Kasumi-1 (cell line): ENCODE results near the gene MAZ.
A peak's percentile ranks its signal among the peaks of the same experiment; 100 is the strongest.
"Not testable (repeated sequence)": the region's sequence is repeated elsewhere in the genome, so short reads cannot be mapped to it uniquely, and the experiment has no call there.

ENCODE experiments used
- DNase-seq, 2 experiments: peaks; one replicate each; lab custom pipeline; 2025; lab: John Stamatoyannopoulos, UW

The MAZ gene

DNA sequence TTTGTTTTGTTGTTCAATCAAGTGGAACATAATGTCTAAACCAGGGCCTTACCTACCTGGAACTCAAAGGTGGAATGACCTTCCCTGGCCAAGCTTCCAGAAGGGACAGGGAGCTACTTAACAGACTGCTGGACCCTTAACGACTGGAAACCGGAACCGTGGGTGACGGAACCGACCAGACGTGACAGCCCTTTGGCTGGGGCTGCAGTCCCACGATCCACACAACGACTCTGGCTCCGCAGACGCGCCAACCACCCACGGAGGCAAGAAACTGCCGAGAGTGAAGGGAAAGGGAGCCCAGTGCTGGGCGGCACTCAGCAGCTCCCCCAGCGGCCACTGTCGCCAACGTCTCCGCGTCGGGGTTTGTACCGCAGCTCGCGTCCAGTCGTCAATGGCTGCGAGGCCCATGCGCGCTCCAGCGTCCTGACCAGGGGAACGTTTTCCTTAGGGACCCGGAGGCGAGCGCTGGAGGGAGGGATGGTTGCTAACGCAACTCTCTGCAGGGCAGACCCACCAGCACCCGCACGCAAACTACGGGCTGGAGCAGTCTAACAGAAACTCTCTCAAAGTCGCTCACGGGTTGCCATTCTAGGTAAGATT is 21.3 kb upstream of the MAZ start:
- no peak for DNase-seq

DNA sequence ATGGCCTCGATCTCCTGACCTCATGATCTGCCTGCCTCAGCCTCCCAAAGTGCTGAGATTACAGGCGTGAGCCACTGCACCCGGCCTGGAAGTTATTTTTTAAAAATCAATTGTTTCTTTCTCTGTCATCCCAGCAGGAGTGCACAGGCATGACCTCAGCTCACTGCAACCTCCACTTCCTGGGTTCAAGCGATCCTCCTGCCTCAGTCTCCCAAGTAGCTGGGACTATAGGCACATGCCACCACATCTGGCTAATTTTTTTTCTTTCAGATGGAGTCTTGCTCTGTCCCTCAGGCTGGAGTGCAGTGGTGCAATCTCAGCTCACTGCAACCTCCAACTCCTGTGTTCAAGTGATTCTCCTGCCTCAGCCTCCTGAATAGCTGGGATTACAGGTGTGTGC is 19.2 kb upstream of the MAZ start:
- DNase-seq: not testable (repeated sequence)

DNA sequence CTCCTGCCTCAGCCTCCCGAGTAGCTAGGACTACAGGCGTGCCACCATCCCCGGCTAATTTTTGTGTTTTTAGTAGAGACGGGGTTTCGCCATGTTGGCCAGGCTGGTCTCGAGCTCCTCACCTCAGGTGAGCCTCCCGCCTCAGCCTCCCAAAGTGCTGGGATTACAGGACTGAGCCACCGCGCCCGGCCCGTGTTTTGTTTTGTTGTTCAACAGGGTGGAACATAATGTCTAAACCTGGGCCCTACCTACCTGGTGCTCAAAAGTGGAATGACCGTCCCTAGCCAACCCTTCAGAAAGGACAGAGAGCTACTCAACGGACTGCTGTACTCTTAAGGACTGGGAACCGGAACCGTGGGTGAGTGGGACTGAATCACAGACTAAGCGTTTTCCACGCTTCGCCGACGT is 16.6 kb upstream of the MAZ start:
- no peak for DNase-seq

DNA sequence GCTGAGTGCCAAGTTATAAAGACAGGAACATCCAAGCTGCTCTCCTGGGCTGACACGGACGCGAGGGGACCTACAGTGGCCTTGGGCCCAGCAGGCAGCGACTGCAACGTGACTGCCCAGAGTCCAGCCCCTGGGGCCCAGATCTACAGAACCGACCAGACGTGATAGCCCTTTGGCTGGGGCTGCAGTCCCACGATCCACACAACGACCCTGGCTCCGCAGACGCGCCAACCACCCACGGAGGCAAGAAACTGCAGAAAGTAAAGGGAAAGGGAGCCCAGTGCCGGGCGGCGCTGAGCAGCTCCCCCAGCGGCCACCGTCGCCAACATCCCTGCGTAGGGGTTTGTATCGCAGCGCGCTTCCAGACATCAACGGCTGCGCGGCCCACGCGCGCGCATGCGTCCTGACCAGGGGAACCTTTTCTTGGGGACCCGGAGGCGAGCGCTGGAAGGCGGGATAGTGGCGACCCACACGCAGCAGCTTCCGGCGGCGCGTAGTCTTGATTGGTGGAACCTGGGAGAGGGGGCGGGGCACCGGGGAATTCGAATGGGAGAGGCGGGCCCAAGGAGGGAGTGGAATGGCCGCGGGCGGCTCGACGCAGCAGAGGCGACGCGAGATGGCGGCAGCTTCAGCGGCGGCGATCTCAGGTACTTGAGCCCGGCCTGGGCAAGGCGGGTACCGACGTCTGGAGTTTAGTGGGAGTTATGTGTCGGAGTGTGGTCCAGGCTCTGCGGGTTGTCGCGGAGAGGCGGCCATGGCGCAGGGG is 16.0 kb upstream of the MAZ start, which contains the start of gene KIF22:
KIF22 (plus strand) TSS at position 569 of the 766 bp plus-strand sequence; CDS start at position 578, 9 bp downstream.
- peak; percentile 82 for DNase-seq

DNA sequence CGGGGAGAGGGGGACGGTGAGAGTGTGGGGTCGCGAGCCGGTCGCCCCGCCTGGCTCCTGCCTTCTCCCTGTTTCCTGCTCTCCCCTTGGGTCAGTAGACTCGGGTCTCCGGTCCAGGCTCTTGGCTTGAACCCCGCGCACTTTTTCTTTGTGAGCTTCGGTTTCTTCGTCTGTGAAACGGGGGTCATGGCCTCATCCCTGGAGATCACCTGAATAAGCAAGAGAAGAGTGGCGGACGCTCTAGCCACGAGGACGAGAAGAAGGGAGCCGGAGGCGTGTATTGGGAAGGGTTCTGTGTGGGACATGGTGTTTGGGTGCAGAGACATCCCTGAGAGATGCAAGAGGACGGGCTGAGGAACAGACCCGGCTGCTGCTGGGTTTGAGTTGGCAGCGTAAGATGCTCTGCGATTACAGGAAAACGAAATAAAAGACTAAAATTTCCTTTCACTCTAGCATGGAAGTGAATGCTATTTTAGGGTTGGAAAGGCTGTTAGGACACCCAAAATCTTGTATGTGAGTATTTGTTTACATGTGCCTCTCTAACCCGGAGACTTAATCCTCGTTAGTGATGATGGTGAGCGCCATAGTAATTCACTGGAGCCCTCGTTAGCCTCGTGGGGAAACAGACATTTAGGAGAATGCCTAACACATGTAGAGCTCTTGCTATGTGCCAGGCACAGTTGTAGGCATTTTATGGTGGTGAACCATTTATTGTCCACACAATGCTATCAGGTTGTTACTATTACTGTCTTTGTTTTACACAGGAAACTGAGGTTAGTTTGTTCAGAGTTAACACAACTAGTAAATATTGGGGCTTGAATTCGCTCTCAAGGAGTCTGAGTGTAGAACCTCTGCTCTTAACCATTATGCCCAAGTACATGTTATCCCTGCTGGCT is 15.1 kb upstream of the MAZ start:
- DNase-seq: no peak

DNA sequence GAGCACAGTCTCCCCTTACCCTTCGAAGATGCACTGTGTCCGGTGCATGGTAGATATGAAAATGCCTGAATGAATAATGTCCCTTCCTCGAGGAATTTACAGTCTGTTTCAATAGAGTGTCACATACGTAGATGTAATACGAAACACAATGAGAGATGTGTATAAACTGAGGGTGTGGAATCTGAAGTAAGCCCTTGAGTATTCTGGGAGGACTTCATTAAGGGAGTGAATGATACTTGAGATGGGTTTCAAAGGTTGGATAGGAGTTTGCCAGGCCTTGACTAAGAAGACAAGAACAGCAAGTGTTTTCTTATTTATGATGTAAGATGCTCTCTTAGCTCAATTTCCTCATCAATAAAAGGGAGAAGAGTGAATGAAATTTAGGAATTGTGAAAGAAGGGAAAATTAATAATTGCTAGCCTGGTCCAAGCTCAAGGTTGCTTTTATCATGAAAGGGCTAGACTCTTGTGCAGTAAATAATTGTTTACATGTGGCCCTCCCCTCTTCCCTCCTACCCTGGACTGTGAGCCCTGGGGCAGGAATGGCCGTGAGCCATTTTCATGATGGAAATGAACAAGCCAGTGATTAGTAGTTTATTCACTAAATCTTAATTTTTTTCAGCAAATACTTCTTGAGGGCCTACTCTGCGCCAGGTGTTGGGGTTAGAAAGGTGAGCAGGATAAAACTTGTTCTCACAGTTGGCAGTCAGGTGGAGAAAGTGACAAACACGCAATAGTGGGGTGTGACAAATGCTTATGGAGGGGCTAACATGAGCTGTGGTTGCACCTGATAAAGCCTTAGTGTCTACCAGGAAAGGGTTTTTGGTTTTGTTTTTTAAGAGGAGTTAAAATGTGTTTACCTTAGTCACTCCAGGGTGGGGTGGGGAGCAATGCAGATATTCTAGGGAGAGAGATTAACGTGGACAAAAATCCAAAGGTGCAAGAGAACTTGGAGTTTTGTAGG is 14.2 kb upstream of the MAZ start:
- no peak for DNase-seq

DNA sequence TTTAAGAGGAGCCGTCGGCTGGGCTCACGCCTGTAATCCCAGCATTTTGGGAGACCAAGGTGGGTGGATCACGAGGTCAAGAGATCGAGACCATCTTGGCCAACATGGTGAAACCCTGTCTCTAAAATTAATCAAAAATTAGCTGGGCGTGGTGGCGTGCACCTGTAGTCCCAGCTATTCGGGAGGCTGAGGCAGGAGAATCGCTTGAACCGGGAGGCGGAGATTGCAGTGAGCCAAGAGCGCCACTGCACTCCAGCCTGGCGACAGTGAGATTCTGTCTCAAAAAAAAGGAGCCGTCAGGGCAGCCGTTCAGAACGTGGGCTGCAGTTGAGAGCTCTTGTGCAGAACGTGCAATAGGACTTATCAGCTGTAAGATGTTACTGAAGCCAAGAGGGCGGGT is 13.2 kb upstream of the MAZ start:
- DNase-seq: not testable (repeated sequence)

DNA sequence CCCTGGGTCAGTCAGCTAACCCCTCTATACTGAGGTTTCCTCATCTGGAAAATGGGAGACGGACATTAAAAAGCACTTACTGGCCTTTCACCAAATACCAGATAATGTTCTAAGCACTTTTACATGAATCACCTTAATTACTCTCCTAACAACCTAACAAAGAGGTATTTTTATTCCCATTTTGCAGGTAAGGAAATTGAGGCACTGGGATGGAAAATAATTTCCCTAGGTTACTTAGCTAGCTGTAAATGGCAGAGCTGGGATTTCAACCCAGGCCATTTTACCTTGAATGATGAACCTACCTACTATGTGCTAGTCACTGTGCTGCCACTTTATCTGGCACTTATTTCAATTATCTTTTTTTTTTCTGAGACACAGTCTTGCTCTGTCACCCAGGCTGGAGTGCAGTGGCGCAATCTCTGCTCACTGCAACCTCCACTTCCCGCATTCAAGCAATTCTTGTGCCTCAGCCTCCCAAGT is 12.1 kb upstream of the MAZ start:
- no peak for DNase-seq

DNA sequence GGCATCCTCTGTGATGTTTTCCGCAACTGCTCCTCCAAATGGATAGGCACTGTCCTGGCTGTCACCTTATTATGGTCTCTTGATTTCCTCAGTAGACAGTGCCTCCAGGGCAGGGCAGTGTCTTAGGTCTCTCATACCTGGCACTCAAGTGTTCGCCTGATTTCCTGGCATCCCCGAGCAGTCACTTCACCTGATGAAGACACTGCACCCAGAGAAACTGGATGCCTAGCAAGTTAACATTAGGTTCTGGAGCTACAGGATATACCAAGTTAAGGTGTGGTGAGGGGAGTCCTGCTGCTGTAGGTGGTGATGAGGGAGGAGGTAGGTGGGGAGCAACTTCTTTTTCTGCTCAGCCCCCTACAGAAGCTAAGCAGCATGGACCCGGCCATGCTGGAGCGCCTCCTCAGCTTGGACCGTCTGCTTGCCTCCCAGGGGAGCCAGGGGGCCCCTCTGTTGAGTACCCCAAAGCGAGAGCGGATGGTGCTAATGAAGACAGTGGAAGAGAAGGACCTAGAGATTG is 3.9 kb upstream of the MAZ start:
- no peak for DNase-seq

DNA sequence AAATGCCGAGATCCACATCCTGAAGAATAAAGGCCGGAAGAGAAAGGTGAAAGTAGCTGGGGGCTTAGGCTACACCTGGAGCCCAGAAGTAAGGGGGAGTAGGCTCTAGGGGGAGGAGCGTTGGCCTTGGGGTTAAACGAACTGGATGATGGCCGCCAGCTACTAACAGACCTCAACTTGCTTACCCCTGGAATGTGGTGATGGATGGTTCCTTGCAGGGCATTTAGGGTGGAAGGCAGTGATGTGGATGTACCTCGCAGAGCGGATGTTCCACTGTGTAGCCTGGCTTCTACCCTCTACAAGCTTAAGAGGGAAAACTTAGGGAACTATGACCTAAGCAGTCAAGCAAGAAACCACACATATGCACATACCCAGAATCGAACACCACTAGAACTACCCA is 2.3 kb upstream of the MAZ start:
- no peak for DNase-seq

DNA sequence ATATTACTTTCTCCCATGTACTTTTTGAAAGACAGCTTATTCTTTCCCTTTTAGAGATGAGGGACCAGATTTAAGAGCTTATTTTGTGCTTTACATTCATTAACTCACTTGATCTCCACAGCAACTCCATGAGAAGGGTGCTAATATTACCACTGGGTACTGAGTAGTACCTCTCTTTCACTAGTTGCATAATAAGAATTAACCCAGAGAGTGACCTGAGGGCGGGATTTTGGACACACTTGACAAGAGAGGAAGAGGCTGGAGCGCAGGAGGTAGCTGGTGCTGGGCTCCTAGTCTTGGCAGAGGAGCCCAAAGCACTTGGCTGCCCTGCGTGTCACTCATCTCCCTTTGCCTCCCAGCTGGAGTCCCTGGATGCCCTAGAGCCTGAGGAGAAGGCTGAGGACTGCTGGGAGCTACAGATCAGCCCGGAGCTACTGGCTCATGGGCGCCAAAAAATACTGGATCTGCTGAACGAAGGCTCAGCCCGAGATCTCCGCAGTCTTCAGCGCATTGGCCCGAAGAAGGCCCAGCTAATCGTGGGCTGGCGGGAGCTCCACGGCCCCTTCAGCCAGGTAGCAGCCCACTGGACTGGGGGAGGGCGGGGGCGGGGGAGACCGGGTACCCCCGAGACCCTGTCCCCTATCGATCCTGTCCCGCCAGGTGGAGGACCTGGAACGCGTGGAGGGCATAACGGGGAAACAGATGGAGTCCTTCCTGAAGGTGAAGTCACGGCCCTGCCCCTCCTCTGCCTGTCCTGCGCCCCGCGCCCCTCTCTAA is 1.7 kb upstream of the MAZ start:
- DNase-seq: no peak

DNA sequence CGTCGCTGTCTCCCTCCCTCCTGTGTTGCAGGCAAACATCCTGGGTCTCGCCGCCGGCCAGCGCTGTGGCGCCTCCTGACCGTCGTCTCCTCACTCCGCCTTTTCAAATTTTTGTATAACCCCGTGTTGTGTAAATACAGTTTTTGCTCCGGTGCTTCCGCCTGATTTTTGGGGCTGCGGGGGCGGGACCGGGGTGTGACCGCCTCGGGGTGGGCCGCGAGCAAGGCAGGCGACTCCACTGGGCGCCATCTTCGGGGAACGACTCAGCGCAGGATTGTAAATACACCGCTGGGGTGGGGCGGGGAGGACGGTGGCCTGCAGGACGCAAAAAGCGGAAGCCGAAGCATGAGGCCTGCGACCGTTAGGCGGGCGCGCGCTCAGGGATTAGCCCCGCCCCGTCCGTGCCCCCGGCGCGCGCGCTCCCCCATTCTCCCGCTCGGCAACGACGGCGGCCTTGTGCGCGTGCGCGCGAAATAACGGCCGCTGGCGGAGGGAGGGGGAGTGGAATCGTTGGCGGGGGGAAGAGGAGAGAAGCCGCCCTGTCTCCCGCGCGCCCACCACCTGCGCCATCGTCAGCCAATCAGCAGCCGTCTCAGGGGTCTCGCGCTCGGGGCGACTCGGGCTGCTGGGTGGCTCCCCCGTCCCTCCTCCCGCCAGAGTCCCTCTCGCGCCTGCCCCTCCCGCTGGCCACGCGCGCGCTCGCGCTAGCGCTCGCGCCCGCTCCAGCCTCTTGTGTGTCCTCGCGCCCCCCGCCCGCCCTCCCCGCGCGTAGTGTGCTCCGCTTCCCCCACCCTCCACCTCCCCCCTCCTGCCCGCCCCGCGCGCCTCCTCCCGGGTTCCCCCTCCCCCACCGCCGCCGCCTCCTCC is 864 bp upstream of the MAZ start:
- peak; percentile 91 to 94 for DNase-seq

DNA sequence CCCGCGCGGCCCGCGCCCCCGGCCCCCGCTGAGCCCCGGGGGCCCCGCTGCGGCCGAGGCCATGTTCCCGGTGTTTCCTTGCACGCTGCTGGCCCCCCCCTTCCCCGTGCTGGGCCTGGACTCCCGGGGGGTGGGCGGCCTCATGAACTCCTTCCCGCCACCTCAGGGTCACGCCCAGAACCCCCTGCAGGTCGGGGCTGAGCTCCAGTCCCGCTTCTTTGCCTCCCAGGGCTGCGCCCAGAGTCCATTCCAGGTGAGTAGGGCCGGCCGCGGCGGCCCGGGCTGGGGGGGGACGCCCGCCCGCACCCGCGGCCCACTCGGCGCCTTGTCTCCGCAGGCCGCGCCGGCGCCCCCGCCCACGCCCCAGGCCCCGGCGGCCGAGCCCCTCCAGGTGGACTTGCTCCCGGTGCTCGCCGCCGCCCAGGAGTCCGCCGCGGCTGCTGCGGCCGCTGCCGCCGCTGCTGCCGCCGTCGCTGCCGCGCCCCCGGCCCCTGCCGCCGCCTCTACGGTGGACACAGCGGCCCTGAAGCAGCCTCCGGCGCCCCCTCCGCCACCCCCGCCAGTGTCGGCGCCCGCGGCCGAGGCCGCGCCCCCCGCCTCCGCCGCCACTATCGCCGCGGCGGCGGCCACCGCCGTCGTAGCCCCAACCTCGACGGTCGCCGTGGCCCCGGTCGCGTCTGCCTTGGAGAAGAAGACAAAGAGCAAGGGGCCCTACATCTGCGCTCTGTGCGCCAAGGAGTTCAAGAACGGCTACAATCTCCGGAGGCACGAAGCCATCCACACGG is 504 bp downstream of the MAZ start:
- peak in 1 of 2 experiments; percentile 4 for DNase-seq

DNA sequence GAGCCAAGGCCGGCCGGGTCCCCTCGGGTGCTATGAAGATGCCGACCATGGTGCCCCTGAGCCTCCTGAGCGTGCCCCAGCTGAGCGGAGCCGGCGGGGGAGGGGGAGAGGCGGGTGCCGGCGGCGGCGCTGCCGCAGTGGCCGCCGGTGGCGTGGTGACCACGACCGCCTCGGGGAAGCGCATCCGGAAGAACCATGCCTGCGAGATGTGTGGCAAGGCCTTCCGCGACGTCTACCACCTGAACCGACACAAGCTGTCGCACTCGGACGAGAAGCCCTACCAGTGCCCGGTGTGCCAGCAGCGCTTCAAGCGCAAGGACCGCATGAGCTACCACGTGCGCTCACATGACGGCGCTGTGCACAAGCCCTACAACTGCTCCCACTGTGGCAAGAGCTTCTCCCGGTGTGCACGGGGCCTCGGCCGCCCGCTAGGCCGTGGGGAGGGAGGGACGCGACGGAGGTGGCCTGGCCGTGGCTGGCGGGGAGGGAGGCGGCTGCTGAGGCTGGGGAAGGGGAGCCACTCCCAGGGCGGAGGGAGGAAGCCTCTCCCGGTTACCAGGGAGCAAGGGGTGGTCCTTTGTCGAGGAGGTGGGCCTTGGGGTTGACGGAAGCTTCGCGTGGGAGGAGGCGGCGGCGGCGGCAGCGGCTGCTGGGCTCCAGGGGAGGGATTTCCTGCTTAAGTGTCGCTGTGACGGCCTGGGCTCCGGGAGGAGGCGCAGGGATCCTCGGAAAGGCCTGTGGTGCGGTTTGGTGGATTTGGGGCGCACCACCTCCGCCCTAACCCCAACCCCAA is 1.3 kb downstream of the MAZ start:
- peak; percentile 65 to 66 for DNase-seq

DNA sequence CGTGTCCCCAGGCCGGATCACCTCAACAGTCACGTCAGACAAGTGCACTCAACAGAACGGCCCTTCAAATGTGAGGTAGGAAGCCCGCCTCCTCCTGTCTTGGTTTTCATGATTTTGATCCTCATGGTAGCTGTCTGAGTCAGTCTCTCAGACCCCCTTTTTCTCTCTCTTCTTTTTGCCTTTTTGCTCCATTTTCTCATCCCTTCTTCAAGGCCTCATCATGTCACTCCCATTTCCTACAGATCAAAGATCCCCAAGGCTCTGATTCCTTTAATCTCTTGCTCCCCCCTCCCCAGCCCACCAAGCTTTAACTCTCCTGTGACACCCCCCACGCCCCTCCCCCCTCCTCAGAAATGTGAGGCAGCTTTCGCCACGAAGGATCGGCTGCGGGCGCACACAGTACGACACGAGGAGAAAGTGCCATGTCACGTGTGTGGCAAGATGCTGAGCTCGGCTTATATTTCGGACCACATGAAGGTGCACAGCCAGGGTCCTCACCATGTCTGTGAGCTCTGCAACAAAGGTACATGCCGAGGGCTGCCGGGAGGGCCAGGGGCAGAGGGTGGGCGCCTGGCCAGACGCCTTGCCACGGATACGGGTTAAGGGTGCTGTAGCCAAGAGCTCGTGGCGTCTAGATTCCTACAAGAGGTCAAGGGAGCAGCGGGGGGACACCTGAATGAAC is 2.0 kb downstream of the MAZ start:
- DNase-seq: no peak

DNA sequence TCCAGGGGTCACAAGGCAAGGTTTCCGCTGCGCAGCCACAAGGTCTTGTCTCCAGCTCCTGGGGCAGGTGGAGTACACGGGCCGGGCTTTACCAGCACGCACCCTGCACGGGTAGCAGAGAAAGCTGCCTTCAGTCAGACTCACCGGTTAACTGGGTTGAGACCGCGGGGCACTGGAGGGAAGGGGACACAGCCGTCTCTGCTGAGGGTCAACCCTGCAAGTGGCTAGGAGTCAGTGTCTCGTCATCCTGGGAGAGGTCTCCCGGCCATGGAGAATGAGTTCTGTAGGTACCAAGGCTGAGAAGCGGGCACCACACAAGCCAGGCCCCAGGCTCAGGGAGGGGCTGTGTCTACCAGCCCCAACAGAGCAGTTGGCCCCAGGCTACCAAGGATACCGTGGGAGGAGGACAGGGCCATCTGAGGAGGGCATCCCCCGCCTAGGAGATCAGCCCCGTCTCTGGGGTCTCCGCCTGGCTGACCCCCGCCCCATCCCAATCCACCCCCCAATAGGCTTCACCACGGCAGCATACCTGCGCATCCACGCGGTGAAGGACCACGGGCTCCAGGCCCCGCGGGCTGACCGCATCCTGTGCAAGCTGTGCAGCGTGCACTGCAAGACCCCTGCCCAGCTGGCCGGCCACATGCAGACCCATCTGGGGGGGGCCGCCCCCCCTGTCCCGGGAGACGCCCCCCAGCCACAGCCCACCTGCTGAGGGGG is 2.9 kb downstream of the MAZ start:
- DNase-seq: no peak
